ENCODE measurements around the gene STT3A.

STT3A gene

GRCh38 chr11:125625225-125625629 lies 32.6 kb downstream of the STT3A start:
- peak overlapping the region; percentile 97 for H3K27ac ChIP-seq

GRCh38 chr11:125625630-125626287 lies 33.1 kb downstream of the STT3A start:
- no peak for TF ChIP-seq CTCF (IDR thresholded peaks at IDR 0.05)
- no peak for TF ChIP-seq ZFX (IDR thresholded peaks at IDR 0.05; ENCODE audit: borderline replicate concordance)

More at GRCh38 chr11:125625225-125625629, 32.6 kb downstream of the STT3A start:
- TF ChIP-seq ZFX (IDR thresholded peaks at IDR 0.05; ENCODE audit: borderline replicate concordance) (no peak), CTCF (IDR thresholded peaks at IDR 0.05) (no peak)

GRCh38 chr11:125626288-125626950 lies 33.8 kb downstream of the STT3A start:
- H3K27ac ChIP-seq: peak overlapping the region; percentile 97
- TF ChIP-seq CTCF (IDR thresholded peaks at IDR 0.05): peak; percentile 66
- TF ChIP-seq ZFX (IDR thresholded peaks at IDR 0.05; ENCODE audit: borderline replicate concordance): no peak

More at GRCh38 chr11:125625630-125626287, 33.1 kb downstream of the STT3A start:
- peak overlapping the region; percentile 97 for H3K27ac ChIP-seq

GRCh38 chr11:125627236-125627910 lies 34.7 kb downstream of the STT3A start:
- H3K27ac ChIP-seq: peak overlapping the region; percentile 97
- no peak for TF ChIP-seq ZFX (IDR thresholded peaks at IDR 0.05; ENCODE audit: borderline replicate concordance)
- TF ChIP-seq CTCF (IDR thresholded peaks at IDR 0.05): no peak

GRCh38 chr11:125637840-125638239 lies 45.2 kb downstream of the STT3A start:
- no peak for TF ChIP-seq CTCF (IDR thresholded peaks at IDR 0.05)
- no peak for TF ChIP-seq ZFX (IDR thresholded peaks at IDR 0.05; ENCODE audit: borderline replicate concordance)
- peak overlapping the region; percentile 30 for H3K27ac ChIP-seq

GRCh38 chr11:125638315-125638714 lies 45.7 kb downstream of the STT3A start:
- peak overlapping the region; percentile 30 for H3K27ac ChIP-seq
- TF ChIP-seq ZFX (IDR thresholded peaks at IDR 0.05; ENCODE audit: borderline replicate concordance): no peak
- no peak for TF ChIP-seq CTCF (IDR thresholded peaks at IDR 0.05)
